ENCODE results near the gene PFKFB4.

The PFKFB4 gene

GRCh38 chr3:48584836-48585235 is 28.2 kb upstream of the PFKFB4 start:
- DNase-seq (ENCODE audit: low read depth) = no peak

DNA sequence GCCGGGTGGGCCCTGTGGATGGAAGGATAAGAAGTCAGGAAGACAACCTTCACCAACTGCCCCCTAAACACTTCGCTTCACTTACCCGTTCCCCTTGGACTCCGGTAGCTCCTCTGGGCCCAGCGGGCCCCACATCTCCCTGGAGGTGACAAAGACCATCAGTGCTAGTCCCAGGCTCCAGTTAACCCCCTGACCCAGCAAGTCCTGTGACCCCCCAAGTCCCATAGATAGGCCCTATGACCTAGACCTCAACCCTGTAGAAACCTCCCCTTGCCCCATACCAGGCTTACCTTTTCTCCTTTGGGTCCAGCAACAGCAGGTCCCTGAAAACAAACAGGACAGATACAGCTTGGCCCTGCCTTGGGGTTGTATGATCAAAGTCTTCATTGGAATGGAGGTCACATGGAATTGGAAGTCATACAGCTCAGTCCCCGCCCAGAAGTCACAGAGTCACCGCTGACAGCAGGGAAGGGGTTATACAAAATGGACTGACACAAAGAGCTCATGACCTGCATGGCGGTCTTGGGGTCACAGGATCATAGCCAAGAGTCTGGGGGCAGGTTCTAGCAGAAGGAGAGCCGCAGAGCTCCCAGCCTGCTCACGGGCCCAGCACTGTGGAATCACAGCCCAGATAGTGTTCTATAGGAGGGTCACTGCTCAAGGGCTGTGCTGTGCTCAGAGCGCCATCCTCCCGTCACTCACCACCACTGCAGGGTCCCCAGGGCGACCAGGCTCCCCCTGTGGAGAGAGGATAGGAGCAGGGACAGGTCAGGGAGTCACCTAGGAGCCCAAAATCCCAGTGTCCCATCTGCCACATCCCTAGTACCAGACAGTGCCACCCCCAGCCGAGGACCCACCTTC is 25.2 kb upstream of the PFKFB4 start:
- no peak for DNase-seq (ENCODE audit: low read depth)

DNA sequence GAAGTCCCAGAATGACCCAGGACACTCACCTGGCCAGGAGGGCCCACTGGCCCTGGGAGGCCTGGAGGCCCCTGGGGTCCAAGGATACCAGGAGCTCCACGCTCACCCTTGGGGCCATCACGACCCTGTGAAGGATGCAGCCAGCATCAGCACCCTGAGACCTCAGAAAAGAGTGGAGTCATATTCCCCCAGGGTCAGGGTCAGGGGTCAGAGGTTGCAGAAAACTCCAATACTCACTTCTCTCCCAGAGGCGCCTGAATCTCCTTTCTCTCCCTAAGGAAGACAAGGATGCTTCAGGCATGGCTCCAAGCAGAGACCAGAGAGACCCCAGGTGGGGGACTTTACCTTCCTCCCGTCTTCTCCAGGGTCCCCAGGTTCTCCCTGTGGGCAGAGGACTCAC is 20.0 kb upstream of the PFKFB4 start:
- no peak for DNase-seq (ENCODE audit: low read depth)

DNA sequence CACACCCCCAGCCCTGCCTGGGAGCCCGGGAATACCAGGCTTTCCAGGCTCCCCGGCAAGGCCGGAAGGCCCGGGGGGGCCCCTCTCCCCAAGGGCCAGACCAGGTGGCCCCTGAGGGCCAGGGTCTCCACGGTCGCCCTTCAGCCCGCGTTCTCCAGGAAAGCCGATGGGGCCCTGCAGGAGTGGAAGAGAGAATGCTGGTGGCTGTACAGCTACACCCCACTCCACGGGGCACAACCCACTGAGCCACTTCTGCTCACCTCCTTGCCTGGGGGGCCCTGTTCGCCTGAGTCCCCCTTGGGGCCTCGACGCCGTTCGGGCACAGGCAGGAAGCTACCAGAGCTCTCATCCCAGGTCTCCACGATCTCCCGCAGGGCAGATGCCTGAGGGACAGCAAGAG is 18.8 kb upstream of the PFKFB4 start:
- no peak for DNase-seq (ENCODE audit: low read depth)

DNA sequence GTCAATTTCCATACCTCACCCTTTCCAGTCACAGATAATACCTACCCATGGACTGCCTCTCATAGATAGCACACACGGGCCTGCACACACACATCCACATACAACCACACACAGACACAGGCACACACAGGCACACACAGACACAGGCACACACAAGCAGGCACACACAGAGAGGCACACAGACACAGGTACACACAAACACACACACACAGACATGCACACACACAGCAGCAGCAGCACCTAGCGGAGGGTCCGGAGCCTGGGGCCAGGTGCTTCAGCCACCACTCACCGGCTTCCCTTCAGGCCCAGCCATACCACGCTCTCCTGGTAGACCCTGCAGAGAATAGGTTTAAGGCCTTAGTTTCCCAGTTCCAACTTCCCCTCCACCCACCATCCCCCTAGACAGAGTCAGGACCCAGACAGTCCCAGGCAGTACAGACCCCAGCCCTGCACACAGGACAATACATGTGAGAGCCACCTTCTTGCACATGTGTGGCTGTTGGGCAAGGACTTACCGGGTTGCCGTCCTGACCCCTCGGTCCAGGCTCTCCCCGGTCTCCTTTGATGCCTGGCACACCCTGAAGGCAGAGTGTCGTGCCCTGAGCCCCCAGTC is 17.5 kb upstream of the PFKFB4 start:
- no peak for DNase-seq (ENCODE audit: low read depth)

DNA sequence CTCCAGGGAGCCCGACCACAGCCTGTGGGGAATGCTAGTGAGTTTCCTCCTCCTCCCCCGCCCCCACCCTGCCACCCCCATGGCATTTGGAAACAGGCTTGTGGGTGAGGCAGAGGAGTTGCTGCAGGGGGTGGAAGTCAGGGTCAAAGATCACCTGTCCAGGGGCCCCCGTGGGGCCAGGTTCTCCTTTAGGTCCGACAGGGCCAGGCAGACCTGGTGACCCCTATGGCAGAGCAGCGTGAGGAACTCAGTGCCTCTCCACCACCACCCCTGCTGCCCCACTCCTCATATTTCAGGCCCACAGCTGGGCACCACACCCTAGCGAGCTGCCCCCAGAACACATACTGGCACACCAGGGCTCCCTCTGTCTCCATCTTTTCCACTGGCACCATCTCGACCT is 15.9 kb upstream of the PFKFB4 start:
- no peak for DNase-seq (ENCODE audit: low read depth)

GRCh38 chr3:48571938-48572337 is 15.3 kb upstream of the PFKFB4 start:
- DNase-seq (ENCODE audit: low read depth) = no peak

GRCh38 chr3:48569808-48570450 is 13.3 kb upstream of the PFKFB4 start:
- no peak for DNase-seq (ENCODE audit: low read depth)

DNA sequence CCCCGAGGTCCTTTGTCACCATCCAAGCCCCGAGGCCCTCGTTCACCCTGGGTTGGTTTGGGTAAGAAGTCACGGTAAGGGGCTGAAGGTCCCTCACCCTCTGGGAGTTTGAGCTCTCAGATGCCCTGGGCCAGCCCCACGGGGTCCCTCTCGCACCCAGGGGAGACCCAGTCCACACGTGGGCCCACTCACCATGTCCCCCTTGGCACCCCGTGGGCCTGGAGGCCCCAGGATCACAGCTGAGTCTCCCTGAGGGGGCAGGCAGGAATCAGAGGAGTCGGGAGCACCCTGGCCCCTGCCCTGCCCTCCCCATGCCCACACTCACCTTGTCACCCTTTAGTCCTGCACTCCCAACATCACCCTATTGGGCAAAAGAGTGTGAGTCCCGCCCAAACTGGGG is 12.8 kb upstream of the PFKFB4 start:
- DNase-seq (ENCODE audit: low read depth) = no peak

DNA sequence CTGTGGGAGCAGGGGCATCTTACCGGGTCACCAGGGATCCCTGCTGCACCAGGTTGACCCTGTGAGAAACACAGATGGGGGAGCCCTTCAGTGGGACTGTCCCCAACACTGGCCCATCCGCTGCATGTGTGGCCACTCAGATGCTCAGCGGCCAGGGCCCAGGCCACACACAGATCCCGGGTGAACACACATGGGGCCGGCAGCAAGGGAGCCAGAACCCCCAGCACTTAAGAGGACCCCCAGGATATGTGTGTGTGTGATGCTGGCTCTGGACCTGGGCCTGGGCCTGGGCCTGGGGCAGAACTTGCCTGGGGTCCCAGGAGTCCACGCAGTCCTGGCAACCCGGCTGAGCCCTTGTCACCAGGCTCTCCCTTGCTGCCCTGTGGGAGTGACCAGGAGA is 11.9 kb upstream of the PFKFB4 start:
- DNase-seq (ENCODE audit: low read depth) = no peak

DNA sequence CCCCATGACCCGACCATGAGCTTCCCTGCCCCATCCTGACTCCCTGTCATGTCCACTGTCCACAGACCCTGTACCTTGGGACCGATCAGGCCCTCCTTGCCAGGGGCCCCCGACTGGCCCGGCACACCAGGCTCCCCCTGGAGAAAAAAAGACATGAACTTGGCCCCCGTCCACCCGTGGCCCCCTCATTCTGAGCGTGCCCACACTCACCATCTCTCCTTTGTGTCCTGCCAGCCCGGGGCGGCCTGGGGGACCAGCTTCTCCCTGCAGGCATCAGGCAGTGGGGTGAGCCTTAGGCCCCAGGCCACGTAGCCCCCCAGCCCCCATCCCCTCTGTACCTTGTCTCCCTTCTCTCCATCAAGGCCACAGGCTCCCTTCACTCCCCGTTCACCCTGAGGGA is 10.9 kb upstream of the PFKFB4 start:
- no peak for DNase-seq (ENCODE audit: low read depth)

- no peak for DNase-seq (ENCODE audit: low read depth)
Observed at GRCh38 chr3:48567090-48567489, 10.5 kb upstream of the PFKFB4 start.

GRCh38 chr3:48566401-48566760 is 9.8 kb upstream of the PFKFB4 start:
- DNase-seq (ENCODE audit: low read depth) = no peak

DNA sequence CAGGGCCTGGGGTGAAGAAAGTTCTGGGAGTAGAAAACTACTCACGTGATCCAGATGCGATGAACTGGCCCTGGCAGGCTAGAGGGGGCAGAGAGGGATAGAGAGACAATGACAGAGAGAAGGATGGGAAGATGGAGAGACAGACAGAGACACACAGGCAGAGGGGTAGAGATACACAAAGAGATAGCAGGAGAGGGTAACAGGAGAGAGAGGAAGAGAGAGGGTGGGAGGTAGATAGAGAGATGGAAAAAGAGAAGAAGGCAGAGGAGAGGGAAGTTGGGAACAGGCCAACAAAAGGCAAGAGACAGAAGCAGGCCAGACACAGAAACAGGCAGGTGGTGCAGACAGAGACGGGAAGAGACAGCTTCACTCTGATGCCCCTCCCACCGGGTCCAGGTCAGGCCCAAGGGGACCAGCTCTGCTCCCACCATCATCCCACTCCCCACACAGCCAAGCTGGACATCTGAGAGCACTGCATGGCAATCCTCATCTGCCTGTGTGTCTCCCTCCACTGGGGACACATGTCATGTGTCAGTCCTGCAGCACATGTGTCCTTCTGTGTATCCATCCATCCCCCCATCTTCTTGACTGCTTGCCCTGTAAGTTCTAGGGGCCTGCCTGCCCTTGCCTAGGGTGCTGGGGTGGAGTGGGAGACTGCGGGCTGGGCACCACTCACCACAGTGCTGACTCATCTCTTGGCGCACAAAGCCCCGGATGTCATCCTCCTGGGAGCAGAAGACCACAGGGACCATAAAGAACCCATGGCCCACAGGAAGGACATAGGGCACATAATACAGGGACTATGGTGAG is 9.2 kb upstream of the PFKFB4 start:
- peak; percentile 71 for DNase-seq (ENCODE audit: low read depth)

- no peak for DNase-seq (ENCODE audit: low read depth)
Observed at GRCh38 chr3:48565186-48565585, 8.6 kb upstream of the PFKFB4 start.

- DNase-seq (ENCODE audit: low read depth) = no peak
Observed at GRCh38 chr3:48564667-48565066, 8.1 kb upstream of the PFKFB4 start.

GRCh38 chr3:48564022-48564421 is 7.4 kb upstream of the PFKFB4 start:
- peak; percentile 67 for DNase-seq (ENCODE audit: low read depth)

DNA sequence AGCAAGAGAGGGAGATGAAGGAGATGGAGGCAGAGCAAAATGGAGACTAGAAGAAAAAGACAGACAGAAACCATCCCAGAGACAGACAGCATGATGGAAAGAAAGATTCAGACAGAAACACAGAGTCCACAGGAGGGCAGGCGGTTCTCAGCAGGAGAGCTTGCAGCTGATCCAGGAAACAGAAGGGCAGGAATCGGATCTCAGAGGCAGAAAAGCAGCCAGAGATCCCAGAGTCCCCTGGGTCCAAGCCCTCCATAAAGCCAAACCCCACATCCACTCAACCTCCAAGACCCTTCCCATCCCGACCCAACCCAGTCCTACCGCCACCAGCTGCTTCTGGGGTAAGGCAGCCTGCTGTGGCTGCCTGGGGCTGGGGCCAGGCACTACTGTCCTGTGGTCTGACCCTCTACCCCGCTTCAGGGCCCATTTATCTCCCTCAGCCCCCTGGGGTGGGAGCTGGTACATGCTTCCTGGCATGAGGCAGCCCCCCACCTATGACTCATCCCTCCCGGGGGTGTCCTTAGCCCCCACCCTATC is 6.8 kb upstream of the PFKFB4 start, which contains the start of gene UCN2:
Gene UCN2 (minus strand): TSS at position 400 of the 537 bp plus-strand sequence. CDS start 657 bp downstream, outside the sequence.
- peak; percentile 25 for DNase-seq (ENCODE audit: low read depth)

DNA sequence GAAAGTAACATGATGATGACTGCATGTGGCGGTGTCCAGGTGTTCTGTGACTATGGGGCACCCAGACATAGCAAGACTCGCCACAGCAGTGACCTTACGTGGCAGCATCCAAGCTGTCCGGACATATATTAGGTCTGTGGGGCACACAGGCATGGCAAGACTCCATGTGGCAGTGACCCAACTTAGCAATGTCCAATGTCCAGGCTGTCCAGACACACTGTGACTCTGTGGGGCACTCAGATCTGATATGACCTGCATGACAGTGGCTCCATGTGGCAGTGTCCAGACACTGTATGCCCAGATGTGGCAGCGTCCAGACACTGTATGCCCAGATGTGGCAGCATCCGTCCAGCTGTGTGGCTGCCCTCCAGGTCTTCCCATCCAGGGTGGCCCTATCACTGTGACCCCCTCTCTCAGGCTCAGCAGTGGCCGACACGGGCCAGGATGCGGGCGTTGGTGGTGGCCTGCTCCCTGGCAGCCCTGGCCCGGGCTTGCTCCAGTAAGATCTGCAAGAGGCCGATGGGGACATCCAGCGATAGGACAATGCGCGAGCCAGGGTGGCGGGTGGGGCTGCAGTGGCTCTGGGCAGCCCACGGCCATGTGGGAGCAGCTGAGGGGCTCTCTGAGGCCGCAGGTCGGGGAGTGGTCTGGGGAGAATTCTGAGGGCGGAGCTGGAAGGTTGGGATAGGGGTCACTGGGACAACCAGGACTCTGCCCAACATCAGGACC is 5.9 kb upstream of the PFKFB4 start:
- no peak for DNase-seq (ENCODE audit: low read depth)

DNA sequence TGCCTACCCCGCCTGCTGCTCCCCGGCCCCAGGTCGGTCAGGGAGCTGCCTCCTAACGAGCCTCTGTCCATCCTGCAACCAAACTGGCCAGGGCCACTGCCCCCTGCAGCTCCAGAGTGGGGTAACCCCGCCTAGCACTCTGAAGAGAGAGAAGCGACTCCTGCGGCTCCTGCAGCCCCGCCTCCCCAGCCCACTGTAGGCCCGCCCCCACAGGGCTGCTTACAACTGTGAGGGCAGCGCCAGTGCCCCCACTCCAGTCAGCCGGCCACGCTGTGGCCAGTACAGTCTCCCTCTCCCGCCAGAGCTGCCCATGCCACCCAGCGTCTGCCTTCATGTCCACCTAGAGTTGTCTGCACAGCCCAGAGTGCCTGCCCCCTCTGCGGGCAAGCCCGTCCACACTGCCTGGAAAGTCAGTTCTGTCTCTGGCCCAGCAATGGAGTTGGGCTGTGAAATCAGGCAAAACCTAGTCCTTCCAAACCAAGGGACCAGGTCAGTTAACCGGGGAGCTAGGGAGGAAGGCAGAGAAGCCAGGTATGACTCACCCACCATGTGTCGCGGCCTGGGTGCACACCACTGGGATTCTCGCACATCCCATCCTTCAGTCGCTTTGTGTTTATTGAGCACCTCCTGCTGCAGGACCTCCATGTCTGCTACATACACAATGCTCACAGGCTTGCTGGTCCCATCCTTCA is 4.6 kb upstream of the PFKFB4 start:
- peak; percentile 50 for DNase-seq (ENCODE audit: low read depth)

- DNase-seq (ENCODE audit: low read depth) = no peak
Observed at GRCh38 chr3:48560648-48561018, 4.0 kb upstream of the PFKFB4 start.

Measured in amniotic epithelial cell (primary cell).